Hematopoietic multipotent progenitor cell treated with erythropoietin and hydrocortisone succinate and interleukin-3 and kit ligand, for 8 days (in vitro differentiated cells): ENCODE results near the gene RNF40.

ENCODE experiments used
- DNase-seq: peaks from one replicate; pipeline ENCODE4 v3.0.0-alpha.2; 2015

RNF40 gene

DNA sequence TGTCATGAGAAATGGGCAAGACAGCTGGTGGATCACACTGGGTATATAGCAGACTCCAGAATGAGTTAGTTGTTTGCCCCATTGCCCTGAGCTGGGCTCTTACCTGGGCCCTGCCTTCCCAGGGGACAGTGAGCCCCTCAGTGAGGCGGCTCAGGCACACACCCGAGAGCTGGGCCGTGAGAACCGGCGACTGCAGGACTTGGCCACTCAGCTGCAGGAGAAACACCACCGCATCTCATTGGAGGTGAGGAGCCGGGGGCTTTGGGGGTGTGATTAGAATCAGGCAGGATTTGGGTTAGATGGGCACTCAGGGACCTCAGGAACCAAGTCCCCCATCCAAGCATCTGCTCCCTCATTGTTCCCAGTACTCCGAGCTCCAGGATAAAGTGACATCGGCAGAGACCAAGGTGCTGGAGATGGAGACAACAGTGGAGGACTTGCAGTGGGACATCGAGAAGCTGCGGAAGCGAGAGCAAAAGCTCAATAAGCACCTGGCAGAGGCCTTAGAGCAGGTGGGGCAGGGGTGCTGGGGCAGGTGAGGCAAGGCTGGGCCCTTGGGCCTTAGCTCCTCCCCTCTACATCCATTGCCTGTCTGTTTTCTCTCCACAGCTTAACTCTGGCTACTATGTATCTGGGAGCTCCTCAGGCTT lies 2.8 kb downstream of the RNF40 start:
- DNase-seq: no peak

DNA sequence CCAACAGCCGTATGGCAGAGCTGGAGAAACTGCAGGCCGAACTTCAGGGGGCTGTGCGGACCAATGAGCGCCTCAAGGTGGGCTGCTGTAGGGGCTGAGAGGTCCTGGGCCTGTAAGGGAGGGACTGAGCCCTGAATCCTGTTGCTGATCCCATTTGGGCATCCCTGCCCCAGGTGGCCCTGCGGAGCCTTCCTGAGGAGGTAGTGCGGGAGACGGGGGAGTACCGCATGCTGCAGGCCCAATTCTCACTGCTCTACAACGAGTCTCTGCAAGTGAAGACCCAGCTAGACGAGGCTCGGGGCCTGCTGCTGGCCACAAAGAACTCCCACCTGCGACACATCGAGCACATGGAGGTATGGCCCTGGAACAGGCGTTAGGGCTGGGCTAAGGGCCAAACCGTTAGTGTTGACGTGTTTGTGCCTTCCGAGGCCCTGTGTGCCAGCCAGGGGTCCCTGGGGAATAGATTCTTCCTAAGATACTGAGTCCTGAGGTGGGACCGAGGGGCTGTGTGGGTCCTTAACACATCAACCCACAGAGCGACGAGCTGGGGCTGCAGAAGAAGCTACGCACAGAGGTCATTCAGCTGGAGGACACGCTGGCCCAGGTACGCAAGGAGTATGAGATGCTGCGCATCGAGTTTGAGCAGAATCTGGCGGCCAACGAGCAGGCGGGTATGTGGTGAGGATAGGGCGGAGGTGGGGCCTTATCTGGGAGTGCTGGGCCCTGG lies 4.2 kb downstream of the RNF40 start:
- DNase-seq: peak; percentile 92

DNA sequence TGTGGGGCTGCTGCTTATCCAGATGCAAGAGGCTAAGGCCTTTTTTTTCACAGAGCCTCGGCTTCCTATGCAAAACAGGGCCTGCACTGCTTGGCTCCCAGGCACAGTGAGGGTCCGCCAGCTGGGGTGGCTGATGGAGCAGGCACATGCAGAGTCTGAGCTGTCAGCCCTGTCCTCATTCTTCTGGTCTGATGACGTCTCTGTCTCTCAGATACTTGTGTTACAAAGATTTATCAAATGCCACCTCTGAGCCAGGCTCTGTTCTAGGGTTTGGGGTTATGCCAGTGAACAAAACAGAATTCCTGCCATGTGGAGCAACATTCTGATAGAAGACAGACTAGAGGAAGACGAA lies 4.8 kb downstream of the RNF40 start:
- no peak for DNase-seq

DNA sequence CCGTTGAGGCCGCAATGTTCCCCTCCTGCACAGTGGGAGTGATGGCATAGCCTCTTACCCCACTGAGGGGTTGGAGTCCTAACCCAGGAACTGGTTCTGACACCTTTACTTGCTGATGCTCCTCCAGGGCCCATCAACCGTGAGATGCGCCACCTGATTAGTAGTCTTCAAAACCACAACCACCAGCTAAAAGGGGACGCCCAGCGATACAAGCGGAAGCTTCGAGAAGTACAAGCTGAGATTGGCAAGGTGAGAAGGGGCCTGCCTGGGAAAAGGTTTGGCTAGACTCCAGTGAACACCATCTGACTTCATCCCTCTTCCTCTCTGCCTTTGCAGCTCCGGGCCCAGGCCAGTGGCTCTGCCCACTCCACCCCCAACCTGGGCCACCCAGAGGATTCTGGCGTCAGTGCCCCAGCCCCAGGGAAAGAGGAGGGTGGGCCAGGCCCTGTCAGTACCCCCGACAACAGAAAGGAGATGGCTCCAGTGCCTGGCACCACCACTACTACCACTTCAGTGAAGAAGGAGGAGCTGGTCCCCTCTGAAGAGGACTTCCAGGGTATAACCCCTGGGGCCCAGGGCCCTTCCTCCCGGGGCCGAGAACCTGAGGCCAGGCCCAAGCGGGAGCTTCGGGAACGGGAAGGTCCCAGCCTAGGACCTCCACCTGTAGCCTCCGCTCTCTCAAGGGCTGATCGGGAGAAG lies 5.8 kb downstream of the RNF40 start:
- no peak for DNase-seq

DNA sequence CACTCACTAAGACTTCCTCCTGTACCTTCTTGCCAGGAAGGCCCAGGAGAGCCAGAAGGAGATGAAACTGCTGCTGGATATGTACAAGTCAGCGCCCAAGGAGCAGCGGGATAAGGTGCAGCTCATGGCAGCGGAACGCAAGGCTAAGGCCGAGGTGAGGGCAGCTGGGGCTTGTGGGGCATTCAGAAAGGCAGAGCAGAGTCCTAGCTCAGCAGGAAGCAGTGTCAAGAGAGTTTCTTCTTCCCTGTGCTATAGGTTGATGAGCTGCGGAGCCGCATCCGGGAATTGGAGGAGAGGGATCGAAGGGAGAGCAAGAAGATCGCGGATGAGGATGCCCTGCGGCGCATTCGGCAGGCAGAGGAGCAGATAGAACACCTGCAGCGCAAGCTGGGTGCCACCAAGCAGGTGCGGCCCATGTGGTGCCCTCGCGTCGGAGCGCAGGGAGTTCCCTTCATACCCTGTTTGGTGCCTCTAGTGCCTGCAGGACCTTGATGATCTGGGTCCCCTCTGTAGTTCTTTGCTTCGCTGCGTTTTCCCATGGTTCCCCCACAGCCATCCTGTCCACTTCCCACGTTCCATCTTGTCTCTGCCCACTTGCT lies 6.6 kb downstream of the RNF40 start:
- no peak for DNase-seq

DNA sequence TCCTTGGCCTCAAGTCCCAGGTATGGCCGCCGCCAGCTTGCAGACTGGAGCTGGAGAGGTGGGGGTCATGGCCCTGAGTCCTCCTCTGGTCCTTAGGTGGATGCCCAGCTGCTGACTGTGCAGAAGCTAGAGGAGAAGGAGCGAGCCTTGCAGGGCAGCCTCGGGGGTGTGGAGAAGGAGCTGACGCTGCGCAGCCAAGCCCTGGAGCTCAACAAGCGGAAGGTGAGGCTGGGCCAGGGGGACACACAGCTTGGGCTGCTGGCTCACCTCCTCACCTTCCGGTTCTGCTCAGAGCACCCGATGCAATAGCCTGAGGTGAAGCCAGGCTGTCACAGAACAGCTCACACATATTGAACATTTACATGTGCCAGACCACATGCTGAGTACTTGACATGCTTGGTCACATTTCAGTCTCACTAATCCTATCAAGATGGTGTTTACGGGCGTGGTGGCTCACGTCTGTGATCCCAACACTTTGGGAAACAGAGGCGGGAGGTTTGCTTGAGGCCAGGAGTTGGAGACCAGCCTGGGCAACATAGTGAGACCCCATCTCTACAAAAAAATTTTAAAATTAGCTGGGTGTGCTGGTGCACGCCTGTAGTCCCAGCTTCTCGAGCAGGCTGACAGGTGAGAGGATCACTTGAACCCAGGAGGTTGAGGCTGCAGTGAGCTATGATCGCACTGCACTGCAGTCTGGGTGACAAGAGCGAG lies 7.4 kb downstream of the RNF40 start:
- DNase-seq: no peak

DNA sequence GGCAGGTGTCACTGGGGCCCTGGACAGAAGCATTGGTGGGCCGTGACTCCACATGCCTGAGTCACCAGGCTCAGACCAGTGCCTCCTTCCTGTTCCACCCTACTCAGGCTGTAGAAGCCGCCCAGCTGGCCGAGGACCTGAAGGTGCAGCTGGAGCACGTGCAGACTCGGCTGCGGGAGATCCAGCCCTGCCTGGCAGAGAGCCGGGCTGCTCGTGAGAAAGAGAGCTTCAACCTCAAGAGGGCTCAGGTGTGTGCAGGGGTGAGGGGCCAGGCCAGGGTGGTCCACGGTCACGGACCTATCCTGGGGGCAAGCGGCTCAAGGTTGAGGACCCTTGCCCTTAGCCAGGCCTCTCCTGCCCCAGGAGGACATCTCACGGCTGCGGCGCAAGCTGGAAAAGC lies 9.6 kb downstream of the RNF40 start:
- DNase-seq: no peak

DNA sequence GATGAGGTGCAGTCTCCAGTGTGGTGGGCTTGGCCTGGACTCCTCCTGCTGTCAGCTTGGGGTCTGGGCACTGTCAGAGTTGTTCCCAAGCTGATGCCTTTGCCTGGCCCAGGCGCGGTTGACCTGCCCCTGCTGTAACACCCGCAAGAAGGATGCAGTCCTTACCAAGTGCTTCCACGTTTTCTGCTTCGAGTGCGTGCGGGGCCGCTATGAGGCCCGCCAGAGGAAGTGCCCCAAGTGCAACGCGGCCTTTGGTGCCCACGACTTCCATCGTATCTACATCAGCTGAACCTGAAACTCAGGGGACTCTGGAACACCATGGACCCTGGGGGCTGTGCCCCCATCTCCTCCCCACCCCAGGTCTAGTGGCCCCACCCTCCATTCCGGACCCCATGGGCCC lies 11.7 kb downstream of the RNF40 start:
- DNase-seq: no peak

DNA sequence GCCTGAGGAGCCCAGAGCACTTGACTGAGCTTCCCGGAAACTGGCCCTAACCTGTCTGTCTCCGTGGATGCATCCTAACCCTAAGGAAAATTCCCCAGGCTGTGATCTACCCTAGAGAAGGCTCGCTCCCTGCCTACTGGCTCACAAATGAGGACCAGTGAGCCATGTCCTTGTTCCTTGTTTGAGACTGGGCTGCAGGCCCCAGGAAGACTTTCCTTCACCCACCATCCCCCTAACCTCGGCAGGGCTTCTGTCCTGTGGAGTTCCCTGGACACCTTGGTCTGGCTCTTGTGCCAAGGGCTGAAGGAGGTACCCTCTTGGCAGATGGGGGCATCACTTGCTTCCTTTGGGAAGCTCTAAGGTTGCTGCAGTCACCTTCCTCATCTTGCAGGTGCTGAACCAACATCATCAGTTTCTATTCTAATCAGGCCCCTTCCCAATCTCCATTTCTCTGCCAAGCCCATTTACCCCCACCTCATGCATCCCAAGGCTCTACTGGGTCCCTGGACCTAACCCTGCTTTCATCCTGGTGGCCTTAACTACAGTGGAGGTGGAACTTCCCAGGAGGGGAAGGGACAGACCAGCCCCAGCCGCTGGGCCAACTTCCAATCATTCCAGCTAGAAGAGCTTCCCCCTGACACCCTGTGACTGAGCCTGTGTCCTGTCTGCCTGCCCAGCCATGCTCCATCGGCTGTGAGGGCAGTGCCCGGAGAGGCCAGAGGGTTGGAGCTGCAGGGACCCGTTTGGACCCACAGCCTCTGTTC lies 12.4 kb downstream of the RNF40 start:
- no peak for DNase-seq

DNA sequence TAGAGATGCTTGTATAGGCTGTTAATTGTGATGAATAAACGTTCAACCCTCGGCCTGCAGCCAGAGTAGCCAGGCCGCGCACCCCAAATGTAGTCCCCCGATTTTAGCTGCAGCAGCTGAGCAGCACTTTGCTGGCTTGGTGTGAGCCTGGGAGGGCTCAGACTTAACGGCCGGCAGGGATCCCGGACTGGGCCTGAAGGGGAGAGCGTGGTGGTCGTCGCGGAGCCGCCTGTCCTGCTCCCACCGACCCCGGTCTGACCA lies 12.9 kb downstream of the RNF40 start:
- DNase-seq: no peak

DNA sequence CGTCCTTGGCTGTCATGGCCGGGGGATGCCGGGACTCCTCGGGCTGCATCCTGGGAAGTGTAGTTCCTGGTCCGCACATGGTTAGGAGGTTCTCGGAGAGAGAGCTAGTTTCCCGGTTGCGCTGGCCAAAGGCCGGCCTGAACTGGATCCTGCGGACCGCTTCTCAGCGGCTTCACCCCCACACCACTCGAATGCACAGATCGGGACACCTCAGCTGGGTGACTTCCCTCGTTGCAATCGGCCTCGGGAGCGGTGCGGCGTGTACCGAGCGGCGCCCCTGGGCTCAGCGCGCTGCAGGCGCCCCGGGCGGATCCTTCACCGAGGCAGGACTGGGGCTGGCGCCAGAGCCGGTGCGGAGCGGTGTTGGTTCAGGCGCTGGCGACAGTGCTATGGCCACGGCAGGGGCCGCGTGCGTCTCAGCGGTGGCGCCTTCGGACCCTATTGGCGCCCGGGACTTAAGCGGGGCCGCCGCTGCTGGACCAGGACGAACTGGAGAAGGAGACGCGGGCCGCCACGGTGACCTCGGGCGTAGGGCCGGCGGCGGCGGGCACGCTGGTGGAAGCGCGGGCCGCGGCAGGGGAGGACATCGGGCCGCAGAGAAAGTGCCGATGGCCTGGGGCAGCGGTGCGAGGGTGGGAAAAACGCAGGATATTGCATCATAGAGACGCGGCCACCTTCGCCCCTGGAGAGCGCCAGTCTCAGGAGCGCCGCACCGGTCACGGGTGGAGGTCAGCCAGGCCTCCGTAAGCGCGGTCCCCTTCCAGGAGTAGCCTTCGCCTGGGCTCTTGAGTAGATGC lies 13.5 kb downstream of the RNF40 start:
- peak; percentile 87 for DNase-seq

DNA sequence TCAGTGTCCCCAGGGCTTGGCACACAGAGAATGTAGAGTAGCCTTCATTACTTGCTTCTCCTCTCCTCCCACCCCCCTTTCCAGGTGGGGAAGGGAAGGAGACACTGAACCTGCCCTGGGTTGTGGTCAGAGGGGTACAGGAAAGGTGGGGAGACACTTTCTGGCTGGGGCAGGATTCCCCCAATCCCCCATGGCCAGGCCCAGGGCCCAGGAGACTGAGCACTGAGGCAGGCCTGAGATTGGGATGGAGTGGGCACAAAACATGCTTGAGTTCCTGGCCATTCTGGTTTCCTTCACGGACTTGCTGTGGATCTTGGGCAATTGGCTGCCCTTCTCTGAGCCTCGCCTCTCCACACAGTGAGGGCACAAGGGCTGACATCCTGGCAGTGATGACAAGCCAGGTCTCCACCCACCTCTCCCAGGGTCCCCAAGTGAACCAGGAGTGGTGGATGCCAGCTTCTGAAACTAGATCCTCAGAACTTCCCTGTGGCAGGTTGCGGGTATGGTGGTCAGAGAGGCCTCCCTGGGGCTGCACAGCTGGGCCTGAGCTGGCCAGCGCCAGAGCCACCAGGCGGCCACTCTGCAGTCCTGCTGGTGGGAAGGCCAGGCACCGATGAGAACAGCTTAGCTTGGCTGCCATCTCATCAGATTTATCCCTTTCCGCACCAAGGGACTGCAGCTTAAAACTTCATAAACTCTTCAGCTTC lies 15.6 kb downstream of the RNF40 start:
- no peak for DNase-seq

DNA sequence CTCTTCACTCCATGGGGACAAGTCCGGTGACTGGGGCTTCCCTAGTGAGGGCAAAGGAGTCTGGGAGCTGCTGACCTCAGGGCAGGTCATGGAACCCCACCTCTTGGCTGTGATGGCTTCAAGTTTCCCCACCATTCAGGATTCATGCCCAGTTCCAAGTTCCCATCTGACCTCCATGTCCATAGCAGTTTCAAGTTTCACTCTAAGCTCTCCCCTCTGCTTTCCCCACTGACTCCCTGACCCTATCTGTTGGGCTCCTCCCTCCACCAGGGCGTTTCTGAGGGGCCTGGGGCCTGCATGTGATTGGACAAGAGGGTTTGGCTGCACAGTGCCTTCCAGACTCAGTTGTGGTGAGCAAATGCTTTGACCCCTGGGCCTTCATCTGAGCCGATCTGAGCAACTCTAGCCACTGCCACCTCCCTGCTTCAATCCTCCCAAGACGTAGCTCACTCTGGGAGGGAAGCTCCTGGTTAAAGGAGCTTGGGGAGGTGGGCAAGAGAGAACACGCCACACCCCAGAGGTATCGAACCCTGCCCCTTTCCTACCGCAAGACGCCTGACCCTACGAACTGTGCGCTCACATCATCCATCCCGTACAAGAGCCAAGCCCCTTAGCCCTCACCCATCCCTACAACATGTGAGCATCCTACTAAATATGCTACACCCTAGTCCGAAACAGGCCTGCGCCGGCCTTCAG lies 16.6 kb downstream of the RNF40 start:
- DNase-seq: peak; percentile 41

DNA sequence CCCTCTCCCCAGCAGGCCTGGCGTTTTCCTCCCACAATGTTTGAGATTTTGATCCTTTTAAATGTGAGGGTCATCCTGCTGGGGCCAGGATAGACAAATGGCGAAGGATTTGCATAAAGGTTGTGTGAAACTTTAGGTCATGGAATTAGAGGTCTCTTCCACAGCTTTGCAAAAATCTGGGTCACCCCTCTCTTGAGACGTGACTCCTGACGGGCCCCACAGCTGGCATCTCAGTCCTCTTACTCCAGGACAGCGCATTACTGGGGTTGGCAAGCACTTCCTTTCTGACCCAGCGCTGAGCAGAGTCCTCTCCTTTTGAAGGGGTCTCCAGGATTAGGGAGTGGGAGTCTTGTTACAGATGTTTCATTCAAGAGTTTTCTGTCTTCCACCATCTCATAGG lies 17.5 kb downstream of the RNF40 start:
- DNase-seq: no peak

DNA sequence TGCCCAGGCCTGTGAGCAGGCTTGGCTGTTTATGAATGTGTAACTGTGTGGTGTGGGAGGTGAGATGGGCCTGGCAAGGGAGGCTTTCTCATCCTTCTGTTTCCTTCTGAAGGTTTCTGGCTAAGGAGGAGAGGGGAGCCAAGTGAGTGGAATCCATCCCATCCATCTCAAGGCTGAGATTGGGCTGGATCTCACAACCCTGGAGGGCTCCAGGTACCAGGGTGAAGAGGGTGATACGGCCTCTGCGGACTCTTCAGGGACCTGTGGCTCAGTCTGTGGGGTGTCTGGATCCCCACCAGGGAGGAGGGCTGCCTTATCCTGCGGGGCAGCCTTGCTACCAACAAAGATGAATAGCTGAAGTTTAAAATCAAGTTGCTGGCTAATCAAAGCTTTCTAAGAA lies 17.9 kb downstream of the RNF40 start:
- DNase-seq: no peak

DNA sequence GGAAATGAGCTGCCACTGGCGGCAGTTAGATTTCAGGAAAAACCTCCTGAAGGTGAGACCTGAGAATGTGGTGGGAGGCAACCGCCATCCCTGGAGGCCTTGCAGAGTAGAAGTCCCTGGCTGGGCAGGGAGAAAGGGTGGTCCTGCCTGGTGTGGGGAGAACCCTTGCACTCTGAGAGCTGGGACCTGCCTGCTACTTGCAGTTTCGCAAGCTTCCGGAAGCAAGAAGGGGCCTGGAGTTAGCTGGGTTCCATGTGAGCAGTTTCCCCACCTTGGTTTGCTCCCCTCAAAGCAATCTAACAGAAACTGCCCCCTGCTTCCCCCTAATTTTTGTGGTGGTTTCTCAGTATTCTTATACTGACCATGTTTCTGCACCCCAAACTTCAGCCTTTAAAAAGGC lies 18.4 kb downstream of the RNF40 start:
- no peak for DNase-seq

DNA sequence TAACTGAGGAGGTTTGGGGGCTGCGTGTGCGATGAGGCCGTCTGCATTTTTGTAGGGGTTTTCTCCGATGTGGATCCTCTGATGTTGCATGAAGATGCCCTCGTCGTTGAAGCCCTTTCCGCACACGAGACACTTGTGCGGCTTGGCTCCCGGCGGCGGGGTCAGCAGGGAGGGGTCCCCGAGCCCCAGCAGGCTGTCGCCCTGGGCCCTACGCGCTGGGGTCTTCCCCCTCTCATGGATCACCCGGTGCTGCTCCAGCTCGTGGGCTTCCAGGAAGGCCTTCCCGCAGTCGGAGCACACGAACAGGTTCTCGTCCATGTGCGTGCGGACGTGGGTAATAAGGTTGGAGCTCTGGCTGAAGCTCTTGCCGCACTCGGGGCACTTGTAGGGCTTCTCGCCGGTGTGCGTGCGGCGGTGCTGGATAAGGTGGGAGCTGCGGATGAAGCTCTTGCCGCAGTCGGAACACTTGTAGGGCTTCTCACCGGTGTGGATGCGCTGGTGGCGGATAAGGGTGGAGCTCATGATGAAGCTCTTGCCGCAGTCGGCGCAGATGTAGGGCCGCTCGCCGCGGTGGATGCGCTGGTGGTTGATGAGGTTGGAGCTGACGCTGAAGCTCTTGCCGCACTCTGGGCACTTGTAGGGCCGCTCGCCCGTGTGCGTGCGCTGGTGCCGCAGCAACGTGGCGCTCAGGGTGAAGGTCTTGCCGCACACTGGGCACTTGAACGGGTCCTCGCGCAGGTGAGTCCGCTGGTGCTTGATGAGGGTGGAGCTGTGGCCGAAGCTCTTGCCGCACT lies 20.6 kb downstream of the RNF40 start:
- no peak for DNase-seq

DNA sequence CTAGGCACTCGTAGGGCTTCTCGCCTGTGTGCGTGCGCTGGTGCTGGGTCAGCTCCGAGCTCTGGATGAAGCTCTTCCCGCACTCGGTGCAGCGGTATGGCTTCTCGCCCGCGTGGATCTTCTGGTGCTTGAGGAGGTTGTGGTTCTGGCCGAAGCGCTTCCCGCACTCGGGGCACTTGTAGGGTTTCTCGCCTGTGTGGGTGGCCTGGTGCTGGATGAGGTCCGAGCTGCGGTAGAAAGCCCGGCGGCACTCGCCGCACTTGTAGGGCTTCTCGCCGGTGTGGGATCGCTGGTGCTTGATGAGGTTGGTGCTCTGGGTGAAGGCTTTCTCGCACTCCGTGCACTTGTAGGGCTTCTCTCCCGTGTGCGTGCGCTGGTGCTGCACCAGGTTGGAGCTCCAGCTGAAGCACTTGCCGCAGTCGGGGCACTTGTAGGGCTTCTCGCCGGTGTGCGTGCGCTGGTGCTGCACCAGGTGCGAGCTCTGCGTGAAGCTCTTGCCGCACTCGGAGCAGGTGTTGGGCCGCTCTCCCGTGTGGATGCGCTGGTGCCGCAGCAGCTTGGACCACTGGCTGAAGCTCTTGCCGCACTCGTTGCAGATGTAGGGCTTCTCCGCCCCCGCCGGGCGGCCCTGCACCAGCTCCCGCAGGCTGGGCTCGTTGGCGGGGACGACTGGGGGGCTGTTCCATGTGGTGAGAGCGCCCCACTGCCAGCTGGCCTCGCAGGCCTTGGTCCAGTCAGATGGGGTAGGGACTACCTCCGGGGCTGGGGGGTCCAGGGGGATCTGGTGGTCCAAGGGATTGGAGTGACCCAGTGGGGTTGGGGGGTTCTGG lies 21.4 kb downstream of the RNF40 start:
- no peak for DNase-seq

DNA sequence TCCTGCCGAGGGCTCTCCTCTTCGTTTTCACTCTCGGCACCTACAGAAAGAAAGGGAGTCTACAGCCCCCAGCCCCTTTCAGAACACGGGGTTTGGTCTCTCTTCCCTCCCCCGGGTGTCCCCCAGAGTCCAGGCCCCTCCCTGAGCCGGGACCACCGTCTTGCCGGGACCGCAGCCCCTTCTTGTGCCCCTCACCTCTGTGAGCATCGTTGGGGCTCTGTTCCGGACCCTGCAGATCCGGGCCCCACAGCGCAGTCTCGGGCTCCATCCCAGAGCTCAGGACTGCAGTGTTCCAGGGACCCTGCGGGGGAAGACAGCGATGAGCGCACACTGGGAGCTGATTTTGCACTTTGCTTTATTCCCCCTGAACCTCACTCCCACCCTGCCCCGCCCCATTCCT lies 22.1 kb downstream of the RNF40 start:
- no peak for DNase-seq
